ENCODE results near the gene SLC25A19.

- TF ChIP-seq CTCF (IDR thresholded peaks at IDR 0.05; ENCODE audit: control extremely low read depth in 1 of 3, insufficient read depth in 1 of 3, low read depth in 1 of 3, low read length in 3 of 3) = no peak
- TF ChIP-seq ATF2 (IDR thresholded peaks at IDR 0.05; ENCODE audit: low read length) = no peak
- TF ChIP-seq EGR1 (IDR thresholded peaks at IDR 0.05; ENCODE audit: borderline replicate concordance, low read depth, low read length) = no peak
- TF ChIP-seq CHD1 (IDR thresholded peaks at IDR 0.05; ENCODE audit: low read depth, low read length) = no peak
- TF ChIP-seq EZH2 (IDR thresholded peaks at IDR 0.05; ENCODE audit: low read depth, low read length, severe bottlenecking) = no peak
- no peak for TF ChIP-seq EP300 (IDR thresholded peaks at IDR 0.05; ENCODE audit: borderline replicate concordance in 1 of 2, low read depth in 2 of 2, low read length in 2 of 2)
- TF ChIP-seq CREB1 (IDR thresholded peaks at IDR 0.05) = no peak
- no peak for TF ChIP-seq SP4 (IDR thresholded peaks at IDR 0.05; ENCODE audit: low read length)
Observed at GRCh38 chr17:75300280-75300679, 11.0 kb upstream of the SLC25A19 start.
